ENCODE measurements around the gene SPDL1.

- TF ChIP-seq CTCF (IDR thresholded peaks at IDR 0.05) (no peak), POLR2A (IDR thresholded peaks at IDR 0.05) (no peak)
These were observed 19.0 kb downstream of the SPDL1 start for GRCh38 chr5:169602535-169602934.

Data from Peyer's patch (tissue), 4 donors.